BLaER1 (cell line): ENCODE data around the gene TSPAN16.

Experiments used
- H3K27ac ChIP-seq: shearing (Covaris generic); formaldehyde crosslinking; 2 replicates; pipeline ENCODE4 v1.8.1; 2022
- H3K27me3 ChIP-seq: shearing (Covaris generic); formaldehyde crosslinking; 2 replicates; pipeline ENCODE4 v1.8.1; 2022
- H3K36me3 ChIP-seq: shearing (Covaris generic); formaldehyde crosslinking; 2 replicates; pipeline ENCODE4 v1.8.1; 2022
- H3K4me1 ChIP-seq: shearing (Covaris generic); formaldehyde crosslinking; 2 replicates; pipeline ENCODE4 v1.8.1; 2022
- H3K4me2 ChIP-seq: shearing (Covaris generic); formaldehyde crosslinking; 2 replicates; pipeline ENCODE4 v1.8.1; 2022
- H3K4me3 ChIP-seq: shearing (Covaris generic); formaldehyde crosslinking; 2 replicates; pipeline ENCODE4 v1.8.1; 2022
- H3K9ac ChIP-seq: shearing (Covaris generic); formaldehyde crosslinking; 2 replicates; pipeline ENCODE4 v1.8.1; 2022
- H3K9me3 ChIP-seq: shearing (Covaris generic); formaldehyde crosslinking; 2 replicates; pipeline ENCODE4 v1.8.1; 2022
- H4K20me1 ChIP-seq: shearing (Covaris generic); formaldehyde crosslinking; 2 replicates; pipeline ENCODE4 v1.8.1; 2022
- Cebpa-rat ChIP-seq: shearing (Covaris generic); IDR thresholded peaks from 2 replicates; pipeline ENCODE4 v1.8.1; 2022

Gene TSPAN16

DNA sequence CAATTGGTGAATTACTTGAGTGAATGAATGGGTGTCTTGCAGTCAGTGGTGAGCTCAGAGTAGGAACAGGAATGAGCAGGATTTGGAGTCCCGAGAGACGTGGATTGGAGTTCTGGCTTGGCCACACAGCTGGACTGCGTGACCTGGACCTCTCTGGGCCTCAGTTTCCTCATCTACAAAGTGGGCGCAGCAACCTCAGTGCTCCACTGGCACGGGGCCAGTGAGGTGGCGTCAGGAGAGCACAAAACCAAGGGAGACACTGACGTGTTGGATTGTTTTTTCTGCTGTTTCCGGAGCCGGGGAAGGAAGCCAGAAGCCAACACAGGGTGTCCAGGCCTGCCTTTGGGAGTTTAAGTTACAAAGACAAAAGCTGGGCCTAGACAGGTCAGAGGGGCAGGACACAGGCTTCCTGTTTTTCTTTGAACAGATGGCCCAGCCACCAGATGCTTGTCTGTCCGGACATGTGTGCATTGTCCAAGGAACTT lies 27.1 kb upstream of the TSPAN16 start:
- peaks cover 57% of the 10 kb centered on the region for H3K27me3 ChIP-seq
- no peak for TF ChIP-seq Cebpa-rat
- no peaks in the 10 kb centered on the region for H3K36me3 ChIP-seq
- H4K20me1 ChIP-seq = peaks cover 25% of the 10 kb centered on the region; the same call in 1 of the 2 replicates
- no peak overlapping the region for H3K9ac ChIP-seq
- H3K4me2 ChIP-seq = peak overlapping the region; percentile 44
- no peak overlapping the region for H3K27ac ChIP-seq
- H3K4me3 ChIP-seq = no peak overlapping the region
- peaks cover 1% of the 10 kb centered on the region; the same call in 1 of the 2 replicates for H3K9me3 ChIP-seq
- peaks cover 8% of the 10 kb centered on the region for H3K4me1 ChIP-seq

DNA sequence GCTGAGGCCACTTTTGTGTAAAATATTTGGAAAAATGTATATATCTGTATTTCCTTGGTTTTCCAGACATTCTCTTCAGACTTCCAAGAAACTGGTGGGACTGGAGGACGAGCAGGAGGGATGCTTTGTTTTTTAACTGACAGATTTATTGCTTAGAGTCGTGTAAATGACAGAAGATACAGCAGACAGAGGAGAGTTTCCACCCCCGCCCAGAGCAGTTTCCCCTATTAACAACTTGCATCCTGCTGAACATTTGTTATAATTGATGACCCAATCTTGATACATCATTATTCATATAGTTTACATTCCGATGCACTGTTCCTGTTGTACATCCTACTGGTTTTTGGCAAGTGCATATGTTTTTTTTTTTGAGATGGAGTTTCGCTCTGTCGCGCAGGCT lies 26.6 kb upstream of the TSPAN16 start:
- Histone ChIP-seq H3K4me3 (no peak overlapping the region), H3K9me3 (peaks cover 7% of the 10 kb centered on the region; the same call in 1 of the 2 replicates), H3K27me3 (peaks cover 60% of the 10 kb centered on the region), H3K36me3 (no peaks in the 10 kb centered on the region), H4K20me1 (peaks cover 23% of the 10 kb centered on the region; the same call in 1 of the 2 replicates), H3K27ac (no peak overlapping the region), H3K4me1 (peaks cover 8% of the 10 kb centered on the region), H3K9ac (no peak overlapping the region), H3K4me2 (peak overlapping the region; percentile 44)
- TF ChIP-seq Cebpa-rat = no peak

DNA sequence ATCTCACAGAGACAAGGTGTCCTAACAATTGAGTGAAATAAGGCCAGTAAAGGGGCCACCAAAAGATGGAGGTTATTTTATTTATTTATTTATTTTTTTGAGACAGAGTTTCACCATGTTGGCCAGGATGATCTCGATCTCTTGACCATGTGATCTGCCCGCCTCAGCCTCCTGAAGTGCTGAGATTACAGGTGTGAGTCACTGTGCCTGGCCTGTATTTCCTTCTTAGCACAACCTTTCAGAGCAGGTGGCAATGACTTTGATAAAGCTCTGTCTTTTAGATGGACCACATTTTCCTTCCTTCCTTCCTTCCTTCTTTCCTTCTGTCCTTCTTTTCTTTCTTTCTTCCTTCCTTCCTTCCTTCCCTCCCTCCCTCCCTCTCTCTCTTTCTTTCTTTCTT lies 22.7 kb upstream of the TSPAN16 start:
- Histone ChIP-seq H3K4me3 (no peak overlapping the region), H3K27me3 (peaks cover 59% of the 10 kb centered on the region), H4K20me1 (peaks cover 3% of the 10 kb centered on the region), H3K4me1 (peaks cover 9% of the 10 kb centered on the region), H3K36me3 (no peaks in the 10 kb centered on the region), H3K9ac (no peak overlapping the region), H3K27ac (no peak overlapping the region), H3K9me3 (peaks cover 22% of the 10 kb centered on the region), H3K4me2 (no peak overlapping the region)
- no peak for TF ChIP-seq Cebpa-rat

DNA sequence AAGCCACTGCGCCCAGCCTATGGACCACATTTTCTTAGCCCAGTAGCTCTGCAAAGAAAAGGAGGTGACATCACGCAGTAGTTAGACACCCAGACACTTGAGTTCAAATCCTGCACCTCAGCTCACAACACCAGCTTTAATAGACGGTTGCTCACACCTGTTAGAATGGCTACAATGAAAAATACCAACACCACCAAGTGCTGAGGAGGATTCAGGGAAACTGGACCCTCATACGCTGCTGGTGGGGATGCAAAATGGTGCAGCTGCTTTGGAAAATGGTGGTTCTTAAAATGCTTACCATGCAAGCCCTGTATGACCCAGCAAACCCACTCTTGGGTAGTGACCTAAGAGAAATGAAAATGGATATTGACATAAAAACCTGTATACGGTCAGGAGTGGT lies 22.0 kb upstream of the TSPAN16 start:
- TF ChIP-seq Cebpa-rat = no peak
- Histone ChIP-seq H4K20me1 (peaks cover 10% of the 10 kb centered on the region), H3K27ac (no peak overlapping the region), H3K9ac (no peak overlapping the region), H3K4me1 (peaks cover 12% of the 10 kb centered on the region), H3K9me3 (peaks cover 22% of the 10 kb centered on the region), H3K27me3 (peaks cover 59% of the 10 kb centered on the region), H3K4me2 (no peak overlapping the region), H3K36me3 (no peaks in the 10 kb centered on the region), H3K4me3 (no peak overlapping the region)

DNA sequence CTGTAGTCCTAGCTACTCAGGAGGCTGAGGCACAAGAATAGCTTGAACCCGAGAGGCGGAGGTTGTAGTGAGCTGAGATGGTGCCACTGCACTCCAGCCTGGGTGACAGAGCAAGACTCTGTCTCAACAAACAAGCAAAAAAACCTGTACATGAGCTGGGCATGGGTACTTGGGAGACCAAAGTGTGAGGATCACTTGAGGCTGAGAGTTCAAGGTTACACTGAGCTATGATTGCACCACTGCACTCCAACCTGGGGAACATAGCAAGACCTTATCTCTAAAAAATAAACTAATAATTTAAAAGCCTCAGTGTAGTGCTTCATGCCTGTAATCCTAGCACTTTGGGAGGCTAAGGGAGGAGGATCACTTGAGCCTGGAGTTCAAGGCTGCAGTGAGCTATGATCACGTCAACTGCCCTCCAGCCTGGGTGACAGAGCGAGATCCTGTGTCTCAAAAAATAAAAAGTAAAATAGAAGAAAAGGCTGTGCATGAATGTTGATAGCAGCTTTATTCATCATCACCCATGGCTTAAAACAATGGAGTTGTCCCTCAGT lies 21.4 kb upstream of the TSPAN16 start:
- Histone ChIP-seq H3K36me3 (no peaks in the 10 kb centered on the region), H3K4me1 (peaks cover 14% of the 10 kb centered on the region), H3K9me3 (peaks cover 22% of the 10 kb centered on the region), H3K27ac (no peak overlapping the region), H3K9ac (no peak overlapping the region), H4K20me1 (peaks cover 16% of the 10 kb centered on the region), H3K4me2 (no peak overlapping the region), H3K4me3 (no peak overlapping the region), H3K27me3 (peaks cover 58% of the 10 kb centered on the region)
- TF ChIP-seq Cebpa-rat = no peak

DNA sequence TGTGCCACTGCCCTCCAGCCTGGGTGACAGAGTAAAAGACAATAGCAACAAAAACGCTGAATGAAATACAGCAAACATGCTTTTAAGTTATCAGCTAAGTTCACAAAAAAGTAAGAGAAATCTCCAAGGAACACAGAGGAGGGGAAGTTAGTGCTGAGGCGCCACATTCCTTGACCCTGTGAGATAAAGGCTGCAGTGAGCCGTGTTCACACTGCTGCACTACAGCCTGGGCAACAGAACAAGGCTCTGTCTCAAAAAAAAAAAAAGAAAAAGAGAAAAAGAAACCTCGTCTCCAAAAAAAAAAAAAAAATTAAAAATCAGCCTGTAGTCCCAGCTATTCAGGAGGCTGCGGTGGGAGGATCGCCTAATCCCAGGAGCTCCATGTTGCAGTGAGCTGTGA lies 17.3 kb upstream of the TSPAN16 start:
- peaks cover 25% of the 10 kb centered on the region for H3K4me1 ChIP-seq
- no peak for TF ChIP-seq Cebpa-rat
- H3K9me3 ChIP-seq = peaks cover 22% of the 10 kb centered on the region
- H3K4me2 ChIP-seq = no peak overlapping the region
- H3K27me3 ChIP-seq = peaks cover 89% of the 10 kb centered on the region
- no peak overlapping the region for H3K4me3 ChIP-seq
- no peaks in the 10 kb centered on the region for H3K36me3 ChIP-seq
- H3K9ac ChIP-seq = no peak overlapping the region
- H4K20me1 ChIP-seq = peaks cover 48% of the 10 kb centered on the region
- H3K27ac ChIP-seq = no peak overlapping the region

DNA sequence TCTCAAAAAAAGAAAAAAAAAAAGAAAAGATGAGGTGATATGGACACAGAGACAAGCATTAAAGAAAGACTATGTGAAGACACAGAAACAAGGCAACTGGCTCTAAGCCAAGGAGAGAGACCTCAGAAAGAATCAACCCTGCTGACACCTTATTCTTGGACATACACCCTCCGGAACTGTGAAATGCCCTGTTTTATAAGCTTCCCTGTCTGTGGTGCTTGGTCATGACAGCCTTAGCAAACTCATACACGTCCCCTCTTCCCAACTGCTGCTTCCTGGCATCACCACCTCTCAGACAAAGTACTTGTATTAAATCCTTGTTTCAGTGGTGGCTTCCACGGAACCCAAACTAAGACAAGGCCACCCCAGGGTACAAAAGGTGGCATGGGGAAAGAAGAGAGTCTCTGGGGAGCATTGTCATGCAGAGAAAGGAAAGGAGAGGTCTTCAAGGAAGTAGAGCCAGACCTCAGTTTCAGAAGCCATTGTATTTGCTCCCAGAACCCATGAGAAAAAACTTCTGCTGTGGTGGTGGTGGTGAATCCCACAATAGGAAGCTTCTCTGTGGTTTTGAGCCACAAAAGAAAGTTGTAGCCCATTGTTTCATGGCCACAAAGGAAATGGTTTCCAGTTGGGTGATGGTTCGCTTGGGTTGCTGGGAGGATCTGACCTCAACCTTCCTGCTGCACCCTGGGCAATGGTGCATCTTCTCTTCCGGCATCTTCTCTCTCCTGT lies 16.3 kb upstream of the TSPAN16 start:
- Histone ChIP-seq H3K9ac (no peak overlapping the region), H3K36me3 (no peaks in the 10 kb centered on the region), H3K27me3 (peaks cover 89% of the 10 kb centered on the region), H3K27ac (no peak overlapping the region), H3K9me3 (peaks cover 14% of the 10 kb centered on the region), H3K4me1 (peaks cover 25% of the 10 kb centered on the region), H4K20me1 (peaks cover 50% of the 10 kb centered on the region), H3K4me3 (no peak overlapping the region), H3K4me2 (peak overlapping the region; percentile 62)
- TF ChIP-seq Cebpa-rat = no peak

DNA sequence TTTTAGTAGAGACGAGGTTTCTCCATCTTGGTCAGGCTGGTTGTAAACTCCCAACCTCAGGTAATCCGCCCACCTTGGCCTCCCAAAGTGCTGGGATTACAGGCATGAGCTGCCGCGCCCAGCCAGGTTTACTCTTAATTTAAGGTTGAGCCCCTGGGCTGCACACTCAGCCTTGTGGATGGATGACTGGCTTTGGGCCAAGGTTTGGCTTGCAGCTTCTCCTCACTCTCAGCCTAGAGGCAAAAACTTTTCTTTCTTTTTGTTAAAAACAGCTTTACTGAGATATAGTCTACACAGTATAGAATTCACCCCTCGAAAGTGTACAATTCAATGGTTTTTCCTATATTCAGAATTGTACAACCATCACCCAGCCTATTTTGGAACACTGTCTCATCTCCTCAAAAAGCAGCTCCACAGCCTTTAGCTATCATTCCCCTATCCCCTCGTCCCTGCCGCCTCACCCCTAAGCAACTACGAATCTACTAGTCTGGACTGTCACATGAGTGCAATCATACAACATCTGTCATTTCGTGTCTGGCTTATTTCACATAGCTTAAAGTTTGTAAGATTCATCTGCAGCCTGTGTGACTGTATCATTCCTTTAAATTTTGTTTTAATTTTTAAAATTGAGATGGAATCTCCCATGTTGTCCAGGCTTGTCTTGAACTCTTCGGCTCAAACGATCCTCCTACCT lies 14.5 kb upstream of the TSPAN16 start:
- peaks cover 78% of the 10 kb centered on the region for H3K27me3 ChIP-seq
- no peaks in the 10 kb centered on the region for H3K36me3 ChIP-seq
- H4K20me1 ChIP-seq = peaks cover 62% of the 10 kb centered on the region
- no peak overlapping the region for H3K4me3 ChIP-seq
- H3K27ac ChIP-seq = no peak overlapping the region
- H3K4me2 ChIP-seq = no peak overlapping the region
- H3K4me1 ChIP-seq = peaks cover 25% of the 10 kb centered on the region
- peaks cover 13% of the 10 kb centered on the region for H3K9me3 ChIP-seq
- H3K9ac ChIP-seq = no peak overlapping the region
- no peak for TF ChIP-seq Cebpa-rat

DNA sequence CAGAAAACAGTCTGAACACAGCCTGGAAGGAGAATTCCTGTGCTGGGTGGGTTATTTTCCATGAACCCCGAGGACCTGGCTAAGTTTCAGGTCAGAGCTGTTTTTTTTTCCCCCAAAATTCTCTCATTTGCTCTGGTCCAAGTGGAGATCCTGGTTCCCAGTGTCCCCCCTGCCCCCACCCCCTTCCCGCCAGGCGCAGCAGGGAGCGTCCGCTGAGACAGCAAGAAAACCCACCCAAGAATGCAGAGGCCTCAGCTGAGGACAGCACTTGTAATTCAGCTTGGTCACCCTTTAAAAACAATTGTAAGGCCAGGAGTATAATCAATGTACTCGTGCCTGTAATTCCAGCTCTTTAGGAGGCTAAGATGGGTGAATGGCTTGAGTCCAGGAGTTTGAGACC lies 11.4 kb upstream of the TSPAN16 start:
- peaks cover 63% of the 10 kb centered on the region for H3K27me3 ChIP-seq
- H3K4me2 ChIP-seq = no peak overlapping the region
- no peak overlapping the region for H3K4me3 ChIP-seq
- H3K36me3 ChIP-seq = no peaks in the 10 kb centered on the region
- no peak overlapping the region for H3K27ac ChIP-seq
- peaks cover 47% of the 10 kb centered on the region for H4K20me1 ChIP-seq
- H3K4me1 ChIP-seq = peaks cover 12% of the 10 kb centered on the region
- TF ChIP-seq Cebpa-rat = no peak
- H3K9ac ChIP-seq = no peak overlapping the region
- H3K9me3 ChIP-seq = no peaks in the 10 kb centered on the region
